ENCODE results near the gene MS4A4E.
"Not testable (repeated sequence)": the region's sequence is repeated elsewhere in the genome, so short reads cannot be mapped to it uniquely, and the experiment has no call there.

Gene MS4A4E

DNA sequence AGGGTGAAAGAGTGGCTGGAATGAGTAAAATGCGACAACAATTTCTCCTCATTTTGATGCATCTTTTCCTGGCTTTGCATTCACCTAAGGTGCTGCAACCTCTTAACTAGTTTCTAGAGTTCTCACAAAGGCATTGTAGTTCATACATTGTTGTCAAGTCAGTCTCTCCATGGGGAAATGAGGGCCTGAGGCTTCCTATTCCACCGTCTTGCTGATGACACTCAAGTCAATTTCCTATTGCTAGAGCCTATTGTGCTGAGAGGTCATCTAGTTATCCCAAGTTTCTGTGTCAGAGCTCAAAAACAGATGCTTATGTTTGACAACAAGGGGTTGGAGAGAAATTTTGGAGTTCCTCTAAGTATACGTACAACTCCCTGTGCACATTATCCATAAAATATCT, 48.4 kb downstream of the MS4A4E start:
- no peaks in the 10 kb centered on the region for H3K36me3 ChIP-seq
- no peak overlapping the region for H3K4me3 ChIP-seq (ENCODE audit: low read depth in 1 of 2, low read length in 1 of 2)
- no peaks in the 10 kb centered on the region for H3K27me3 ChIP-seq
- no peaks in the 10 kb centered on the region for H3K9me3 ChIP-seq
- H3K27ac ChIP-seq, result peak overlapping the region; percentile 51
- H3K4me1 ChIP-seq (ENCODE audit: control insufficient read depth in 1 of 2, insufficient read depth in 1 of 2, low read depth in 1 of 2, low read length in 1 of 2), result peaks cover 12 to 15% of the 10 kb centered on the region in 2 experiments
- TF ChIP-seq, protein P1, sequence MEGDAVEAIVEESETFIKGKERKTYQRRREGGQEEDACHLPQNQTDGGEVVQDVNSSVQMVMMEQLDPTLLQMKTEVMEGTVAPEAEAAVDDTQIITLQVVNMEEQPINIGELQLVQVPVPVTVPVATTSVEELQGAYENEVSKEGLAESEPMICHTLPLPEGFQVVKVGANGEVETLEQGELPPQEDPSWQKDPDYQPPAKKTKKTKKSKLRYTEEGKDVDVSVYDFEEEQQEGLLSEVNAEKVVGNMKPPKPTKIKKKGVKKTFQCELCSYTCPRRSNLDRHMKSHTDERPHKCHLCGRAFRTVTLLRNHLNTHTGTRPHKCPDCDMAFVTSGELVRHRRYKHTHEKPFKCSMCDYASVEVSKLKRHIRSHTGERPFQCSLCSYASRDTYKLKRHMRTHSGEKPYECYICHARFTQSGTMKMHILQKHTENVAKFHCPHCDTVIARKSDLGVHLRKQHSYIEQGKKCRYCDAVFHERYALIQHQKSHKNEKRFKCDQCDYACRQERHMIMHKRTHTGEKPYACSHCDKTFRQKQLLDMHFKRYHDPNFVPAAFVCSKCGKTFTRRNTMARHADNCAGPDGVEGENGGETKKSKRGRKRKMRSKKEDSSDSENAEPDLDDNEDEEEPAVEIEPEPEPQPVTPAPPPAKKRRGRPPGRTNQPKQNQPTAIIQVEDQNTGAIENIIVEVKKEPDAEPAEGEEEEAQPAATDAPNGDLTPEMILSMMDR (IDR thresholded peaks at IDR 0.05), result no peak

DNA sequence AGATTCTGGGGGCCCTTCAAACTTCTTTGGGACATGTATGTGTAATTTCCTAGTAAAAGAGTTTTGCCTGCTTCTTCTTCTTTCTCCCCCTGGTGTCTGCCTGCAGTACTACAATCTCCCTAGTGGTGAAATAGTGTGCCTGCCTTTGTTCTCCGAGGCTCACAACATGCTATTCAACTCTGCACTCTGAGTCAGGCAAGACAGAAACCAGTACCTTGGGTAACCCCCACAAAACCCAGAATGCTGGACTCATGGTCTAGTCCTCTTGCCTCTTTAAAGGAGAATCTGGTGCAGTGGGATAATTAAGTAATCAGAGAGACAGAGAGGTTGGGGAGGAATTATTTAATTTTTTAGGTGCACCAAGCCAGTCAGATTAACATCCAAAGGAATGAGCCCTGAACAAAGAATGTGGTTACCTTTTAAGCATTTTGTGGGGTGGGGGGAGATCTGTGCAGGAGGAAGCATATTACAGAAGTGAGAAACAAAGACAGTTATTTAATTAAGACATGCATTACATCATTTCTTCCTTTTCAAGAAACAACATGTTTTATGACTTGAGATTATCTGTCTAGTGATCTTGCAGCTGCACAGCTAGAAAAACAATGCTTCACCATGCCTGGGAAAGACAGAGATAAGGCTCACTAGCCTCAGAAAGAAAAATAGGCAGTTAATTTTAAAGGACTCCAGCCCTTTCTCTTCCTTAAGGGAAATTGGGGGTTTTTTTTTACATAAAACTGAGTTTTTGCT, 49.1 kb downstream of the MS4A4E start:
- H3K9me3 ChIP-seq, result no peaks in the 10 kb centered on the region
- no peaks in the 10 kb centered on the region for H3K36me3 ChIP-seq
- H3K27me3 ChIP-seq, result no peaks in the 10 kb centered on the region
- peaks cover 12 to 15% of the 10 kb centered on the region in 2 experiments for H3K4me1 ChIP-seq (ENCODE audit: control insufficient read depth in 1 of 2, insufficient read depth in 1 of 2, low read depth in 1 of 2, low read length in 1 of 2)
- no peak overlapping the region for H3K4me3 ChIP-seq (ENCODE audit: low read depth in 1 of 2, low read length in 1 of 2)
- peak overlapping the region; percentile 51 for H3K27ac ChIP-seq
- TF ChIP-seq, protein P1 (IDR thresholded peaks at IDR 0.05), result peak; percentile 94

DNA sequence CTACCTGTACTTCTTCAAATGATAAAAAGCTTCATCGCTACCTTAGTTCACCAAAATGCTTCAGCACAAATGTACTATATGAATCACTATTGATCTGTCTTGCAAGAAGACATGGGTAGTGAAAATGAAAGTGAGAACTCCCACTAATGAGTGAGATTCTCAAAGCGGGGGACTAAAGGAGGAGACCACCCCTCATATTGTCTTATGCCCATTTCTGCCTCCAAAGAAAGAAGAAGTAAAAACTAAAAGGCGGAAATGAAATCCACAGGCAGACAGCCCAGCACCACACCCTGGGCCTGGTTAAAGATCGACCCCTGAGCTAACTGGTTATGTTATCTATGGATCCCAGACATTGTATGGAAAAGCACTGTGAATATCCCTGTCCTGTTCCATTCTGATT, 50.4 kb downstream of the MS4A4E start:
- H3K9me3 ChIP-seq; H3K36me3 ChIP-seq; H3K27ac ChIP-seq; H3K4me3 ChIP-seq (ENCODE audit: low read depth in 1 of 2, low read length in 1 of 2); H3K27me3 ChIP-seq: not testable (repeated sequence)
- peaks cover 12 to 15% of the 10 kb centered on the region in 2 experiments for H3K4me1 ChIP-seq (ENCODE audit: control insufficient read depth in 1 of 2, insufficient read depth in 1 of 2, low read depth in 1 of 2, low read length in 1 of 2)

DNA sequence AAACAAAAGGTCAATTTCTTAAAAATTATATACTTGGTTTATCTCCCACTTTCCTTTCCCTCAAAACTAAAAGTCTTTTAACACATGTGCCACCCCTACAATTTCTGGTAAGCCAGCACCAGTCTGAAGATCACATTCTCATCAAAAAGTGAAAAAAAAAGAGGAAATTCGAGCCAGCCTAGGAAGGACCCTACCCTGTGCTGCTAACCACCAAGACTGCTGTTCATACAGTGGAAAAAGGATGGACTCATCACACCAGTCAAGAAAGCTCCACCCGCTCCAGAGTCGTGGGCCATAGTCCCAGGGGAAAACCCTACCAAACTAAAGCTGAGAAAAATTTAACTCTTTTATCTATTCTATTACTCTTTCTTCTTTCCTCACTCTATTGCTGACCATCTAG, 54.5 kb downstream of the MS4A4E start:
- peaks cover 24% of the 10 kb centered on the region in 2 experiments for H3K4me1 ChIP-seq (ENCODE audit: control insufficient read depth in 1 of 2, insufficient read depth in 1 of 2, low read depth in 1 of 2, low read length in 1 of 2)
- H3K27ac ChIP-seq; H3K36me3 ChIP-seq; H3K9me3 ChIP-seq; H3K4me3 ChIP-seq (ENCODE audit: low read depth in 1 of 2, low read length in 1 of 2); H3K27me3 ChIP-seq: not testable (repeated sequence)

DNA sequence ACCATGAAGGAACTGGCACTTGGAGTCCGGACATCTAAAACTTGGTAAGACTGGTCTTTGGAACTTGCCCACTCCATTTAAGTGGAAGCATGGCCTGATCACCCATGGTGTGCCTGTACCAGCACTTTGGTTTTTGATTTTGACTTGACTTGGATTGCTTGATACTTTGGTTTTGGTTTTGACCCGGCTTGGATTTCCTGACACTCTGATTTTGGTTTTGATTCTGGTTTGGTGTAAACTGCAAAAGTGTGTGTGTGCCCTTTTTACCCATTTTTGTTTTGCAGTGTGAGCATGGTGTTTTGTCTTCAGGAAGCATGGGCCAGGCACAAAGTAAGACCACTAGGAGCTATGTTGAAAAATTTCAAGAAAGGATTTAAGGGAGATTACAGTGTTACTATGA, 56.8 kb downstream of the MS4A4E start:
- not testable (repeated sequence) for H3K4me3 ChIP-seq (ENCODE audit: low read depth in 1 of 2, low read length in 1 of 2); H3K9me3 ChIP-seq; H3K27ac ChIP-seq; H3K36me3 ChIP-seq; H3K27me3 ChIP-seq
- H3K4me1 ChIP-seq (ENCODE audit: control insufficient read depth in 1 of 2, insufficient read depth in 1 of 2, low read depth in 1 of 2, low read length in 1 of 2), result peaks cover 42 to 45% of the 10 kb centered on the region in 2 experiments

DNA sequence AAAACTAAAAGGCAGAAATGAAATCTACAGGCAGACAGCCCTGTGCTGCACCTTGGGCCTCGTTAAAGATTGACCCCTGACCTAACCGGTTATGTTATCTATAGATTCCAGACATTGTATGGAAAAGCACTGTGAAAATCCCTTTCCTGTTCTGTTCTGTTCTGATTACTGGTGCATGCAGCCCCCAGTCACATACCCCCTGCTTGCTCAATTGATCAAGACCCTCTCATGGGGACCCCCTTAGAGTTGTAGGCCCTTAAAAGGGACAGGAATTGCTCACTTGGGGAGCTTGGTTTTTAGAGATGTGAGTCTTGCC, 57.5 kb downstream of the MS4A4E start:
- Histone ChIP-seq H3K27ac (peak overlapping the region; percentile 79), H3K4me1 (ENCODE audit: control insufficient read depth in 1 of 2, insufficient read depth in 1 of 2, low read depth in 1 of 2, low read length in 1 of 2) (peaks cover 48% of the 10 kb centered on the region in 2 experiments)
- not testable (repeated sequence) for H3K36me3 ChIP-seq; H3K9me3 ChIP-seq; H3K4me3 ChIP-seq (ENCODE audit: low read depth in 1 of 2, low read length in 1 of 2); H3K27me3 ChIP-seq

DNA sequence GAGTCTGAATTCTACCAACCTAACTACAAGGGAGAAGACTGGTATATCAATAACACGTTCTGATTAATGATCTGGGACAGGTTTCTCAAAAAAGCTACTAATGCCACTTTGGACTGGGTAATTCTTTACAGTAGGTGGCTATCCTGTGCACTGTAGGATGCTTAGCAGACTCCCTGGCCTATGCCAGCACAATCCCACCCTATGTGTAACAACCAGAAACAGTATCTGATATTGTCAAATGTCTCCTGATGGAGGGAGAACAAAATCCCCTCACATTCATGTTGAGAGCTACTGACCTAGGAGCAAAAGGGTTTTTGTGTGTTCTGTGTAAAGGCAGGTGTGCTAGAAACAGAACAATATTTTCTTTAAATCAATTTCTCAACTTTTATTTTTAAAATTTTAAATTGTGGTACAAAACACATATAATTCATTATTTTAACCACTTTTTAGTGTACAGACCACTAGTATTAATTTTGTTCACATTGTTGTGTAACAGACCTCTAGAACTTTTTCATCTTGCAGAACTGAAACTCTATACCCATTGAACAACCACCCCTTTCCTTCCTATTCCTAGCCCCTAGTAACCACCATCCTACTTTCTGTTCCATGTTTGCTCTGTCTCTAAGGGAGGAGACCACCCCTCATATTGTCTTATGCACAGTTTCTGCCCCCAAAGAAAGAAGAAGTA, 58.0 kb downstream of the MS4A4E start:
- peak overlapping the region; percentile 79 for H3K27ac ChIP-seq
- H3K9me3 ChIP-seq, result no peaks in the 10 kb centered on the region
- peaks cover 48 to 53% of the 10 kb centered on the region in 2 experiments for H3K4me1 ChIP-seq (ENCODE audit: control insufficient read depth in 1 of 2, insufficient read depth in 1 of 2, low read depth in 1 of 2, low read length in 1 of 2)
- no peaks in the 10 kb centered on the region for H3K27me3 ChIP-seq
- H3K4me3 ChIP-seq (ENCODE audit: low read depth in 1 of 2, low read length in 1 of 2), result no peak overlapping the region
- H3K36me3 ChIP-seq, result no peaks in the 10 kb centered on the region
- TF ChIP-seq, protein P1 (IDR thresholded peaks at IDR 0.05), result no peak
